HG03280 (cell line): ENCODE results near the gene TRMO.

ENCODE experiments used
- ATAC-seq: cut with Tn5 transposase; IDR thresholded peaks from one replicate; pipeline ENCODE4 v1.9.1; 2021; ENCODE audit warnings: mild to moderate bottlenecking, moderate library complexity; ENCODE audit not compliant: unreplicated experiment

The TRMO gene

GRCh38 chr9:97860451-97861147 is 61.7 kb downstream of the TRMO start:
- ATAC-seq: no peak

GRCh38 chr9:97859346-97859745 is 63.0 kb downstream of the TRMO start:
- no peak for ATAC-seq

DNA sequence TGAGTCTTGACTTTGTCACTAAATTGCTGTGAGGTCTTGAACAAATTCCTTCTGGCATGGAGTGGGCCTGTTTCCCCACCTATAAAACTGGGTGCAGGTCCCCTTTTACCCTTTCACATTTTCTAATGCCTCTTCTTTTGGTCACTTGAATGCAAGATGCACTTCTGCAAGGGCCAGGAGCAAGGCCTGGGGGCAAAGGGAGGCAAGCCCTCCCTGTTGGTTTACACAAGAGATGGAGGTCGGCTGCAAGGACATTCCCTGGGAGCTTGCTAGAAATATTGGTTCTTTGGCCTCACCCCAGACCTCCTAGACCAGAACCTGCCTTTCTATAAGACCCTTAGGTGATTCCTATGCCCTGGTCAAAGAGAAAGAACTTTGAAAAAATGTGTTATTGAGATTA is 63.5 kb downstream of the TRMO start:
- ATAC-seq: no peak

DNA sequence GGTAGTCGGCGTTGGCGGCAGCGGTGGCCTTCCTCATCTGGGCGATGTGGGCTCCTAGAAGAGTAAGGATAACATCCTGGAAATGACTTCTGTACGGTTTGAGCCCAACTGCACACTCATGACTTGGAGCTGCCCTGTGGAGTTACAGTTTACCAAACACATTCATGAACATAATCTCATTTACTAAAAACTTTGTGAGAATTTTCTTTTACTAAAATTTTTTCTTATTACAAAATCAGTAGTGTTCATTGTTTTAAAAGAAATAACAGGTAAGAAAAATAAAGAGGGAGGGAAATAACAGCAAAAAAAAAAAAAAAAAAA is 63.9 kb downstream of the TRMO start:
- no peak for ATAC-seq

DNA sequence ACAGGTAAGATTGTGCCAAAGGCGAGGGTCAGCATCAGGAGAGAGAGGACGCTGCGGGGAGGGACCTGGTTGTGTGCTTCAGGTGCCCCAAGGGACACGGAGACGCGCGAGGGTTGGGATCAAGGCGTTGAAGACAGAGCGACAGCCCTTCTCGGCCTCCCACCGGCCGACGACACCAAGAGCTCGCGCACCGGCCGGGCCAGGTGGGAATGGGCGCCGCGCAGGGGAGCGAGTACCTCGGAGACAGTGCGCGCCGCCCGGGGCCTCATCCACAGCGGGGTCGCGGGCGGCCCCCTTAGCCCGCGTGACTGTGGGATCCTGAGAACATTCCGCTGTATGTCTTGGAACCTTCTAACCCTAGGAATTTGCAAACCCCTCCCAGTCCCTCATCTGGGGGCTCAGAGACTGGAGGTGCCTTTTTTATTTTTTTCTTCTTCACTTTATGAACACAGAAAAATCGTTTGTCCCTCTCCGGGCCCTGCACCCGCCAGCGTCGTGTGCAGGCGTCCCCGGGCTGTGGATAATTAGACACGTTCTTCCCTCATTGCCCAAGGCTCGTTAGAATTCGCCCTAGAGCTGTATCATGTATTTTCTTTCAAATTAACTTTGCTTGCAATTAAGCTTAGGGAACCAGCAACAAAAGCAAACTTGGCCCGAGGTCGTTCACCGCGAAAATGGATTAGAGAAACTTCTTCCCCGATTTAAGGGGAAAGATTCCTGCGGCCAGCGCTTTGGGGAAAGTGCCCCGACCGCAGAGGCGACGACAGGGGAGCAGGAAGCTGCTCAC is 64.5 kb downstream of the TRMO start:
- ATAC-seq: no peak

DNA sequence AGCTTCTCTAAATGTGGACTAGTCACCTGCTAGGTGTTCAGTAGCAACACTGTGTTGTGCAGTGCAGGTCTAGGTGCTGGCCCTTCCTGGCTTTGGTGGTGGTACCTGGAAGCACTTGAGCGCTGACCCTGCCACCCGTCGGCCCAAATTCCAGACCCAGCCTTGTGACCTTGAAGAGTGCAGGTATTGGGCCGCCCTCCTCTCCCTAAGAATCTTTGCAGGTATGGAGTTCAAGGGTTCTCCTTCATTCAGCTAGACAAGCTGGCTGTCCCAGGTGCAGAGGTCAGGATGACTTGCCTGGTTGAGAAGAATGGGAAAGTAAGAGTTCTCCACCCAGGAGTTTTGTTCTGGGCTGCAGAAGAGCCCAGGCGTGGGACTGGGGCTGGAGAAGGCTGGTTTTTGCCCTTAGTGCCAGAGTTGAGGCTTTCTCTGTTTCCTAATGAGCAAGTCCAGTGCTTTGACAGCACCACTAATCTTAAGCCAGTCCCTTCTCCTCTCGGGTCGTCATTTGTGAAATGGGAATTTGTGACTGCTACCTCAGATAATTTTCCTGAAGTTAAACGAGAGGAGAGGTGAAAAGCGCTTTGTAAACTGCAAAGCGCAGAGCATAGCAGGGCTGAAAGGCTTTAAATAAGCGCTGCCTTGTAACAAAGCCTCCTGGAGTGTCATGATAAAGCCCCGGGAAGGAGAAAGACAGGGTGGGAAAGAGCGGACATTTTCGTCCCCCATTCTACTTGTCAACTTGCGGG is 65.3 kb downstream of the TRMO start:
- ATAC-seq: no peak

DNA sequence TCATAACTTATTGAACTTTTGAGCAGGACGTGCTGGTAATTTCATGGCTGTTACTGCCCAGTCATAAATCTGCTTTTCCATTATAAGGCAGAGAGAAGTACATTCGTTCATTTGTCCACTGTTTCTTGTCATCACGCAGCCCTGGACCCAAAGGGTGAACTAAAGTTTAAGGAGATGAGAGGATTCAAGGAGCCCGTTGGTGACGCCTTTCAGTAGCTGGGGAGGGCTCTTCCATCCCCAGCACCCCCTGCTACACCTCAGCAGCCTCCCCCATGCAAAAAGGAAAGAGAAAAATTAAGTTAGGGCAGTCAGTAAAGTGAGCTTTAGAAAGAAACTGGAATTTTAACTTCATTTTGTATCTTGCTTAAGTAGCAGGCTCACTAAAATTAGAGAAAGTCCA is 66.4 kb downstream of the TRMO start:
- no peak for ATAC-seq

DNA sequence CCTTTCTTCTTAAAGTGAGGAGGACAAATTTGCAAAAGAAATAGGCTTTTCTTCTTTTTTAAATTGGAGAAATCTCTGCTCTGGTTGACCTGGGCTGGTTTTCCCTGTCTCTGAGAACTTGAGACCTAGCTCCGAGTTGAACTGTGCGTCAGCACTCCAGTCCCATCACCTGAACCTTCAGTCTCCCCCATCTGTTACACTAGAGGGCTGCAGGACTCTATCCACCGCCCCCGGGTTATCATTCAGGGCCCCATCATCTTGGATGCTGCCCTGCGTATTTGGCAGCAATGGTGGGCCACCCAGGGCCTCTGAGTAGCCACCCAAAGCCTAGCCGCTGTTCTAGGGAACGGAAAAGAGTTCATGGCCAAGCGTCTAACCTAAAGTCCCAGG is 66.8 kb downstream of the TRMO start:
- ATAC-seq: no peak

DNA sequence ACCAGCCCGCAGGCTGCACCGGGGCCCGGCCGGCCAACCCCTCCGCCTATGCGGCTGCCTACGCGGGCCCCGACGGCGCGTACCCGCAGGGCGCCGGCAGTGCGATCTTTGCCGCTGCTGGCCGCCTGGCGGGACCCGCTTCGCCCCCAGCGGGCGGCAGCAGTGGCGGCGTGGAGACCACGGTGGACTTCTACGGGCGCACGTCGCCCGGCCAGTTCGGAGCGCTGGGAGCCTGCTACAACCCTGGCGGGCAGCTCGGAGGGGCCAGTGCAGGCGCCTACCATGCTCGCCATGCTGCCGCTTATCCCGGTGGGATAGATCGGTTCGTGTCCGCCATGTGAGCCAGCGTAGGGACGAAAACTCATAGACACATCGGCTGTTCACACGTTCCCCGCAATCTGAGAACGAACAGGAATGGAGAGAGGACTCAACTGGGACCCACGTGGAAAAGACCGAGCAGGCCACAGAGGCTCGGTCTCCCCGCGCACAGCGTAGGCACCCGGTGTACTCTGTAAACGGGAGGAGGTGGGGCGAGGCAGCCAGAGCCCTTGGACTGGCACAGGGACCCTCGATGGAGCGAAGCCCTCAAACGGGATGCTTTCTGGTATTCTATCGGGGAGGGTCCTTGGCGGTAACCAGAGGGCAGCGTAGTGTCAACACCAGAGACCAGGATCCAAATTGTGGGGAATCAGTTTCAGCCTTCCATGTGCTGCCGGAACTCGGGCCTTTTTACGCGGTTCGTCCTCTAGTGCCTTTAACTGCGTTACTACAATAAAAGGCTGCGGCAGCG is 67.4 kb downstream of the TRMO start:
- no peak for ATAC-seq
